ENCODE results near the gene WDR4.
"Not testable (repeated sequence)": the region's sequence is repeated elsewhere in the genome, so short reads cannot be mapped to it uniquely, and the experiment has no call there.

Gene WDR4

DNA sequence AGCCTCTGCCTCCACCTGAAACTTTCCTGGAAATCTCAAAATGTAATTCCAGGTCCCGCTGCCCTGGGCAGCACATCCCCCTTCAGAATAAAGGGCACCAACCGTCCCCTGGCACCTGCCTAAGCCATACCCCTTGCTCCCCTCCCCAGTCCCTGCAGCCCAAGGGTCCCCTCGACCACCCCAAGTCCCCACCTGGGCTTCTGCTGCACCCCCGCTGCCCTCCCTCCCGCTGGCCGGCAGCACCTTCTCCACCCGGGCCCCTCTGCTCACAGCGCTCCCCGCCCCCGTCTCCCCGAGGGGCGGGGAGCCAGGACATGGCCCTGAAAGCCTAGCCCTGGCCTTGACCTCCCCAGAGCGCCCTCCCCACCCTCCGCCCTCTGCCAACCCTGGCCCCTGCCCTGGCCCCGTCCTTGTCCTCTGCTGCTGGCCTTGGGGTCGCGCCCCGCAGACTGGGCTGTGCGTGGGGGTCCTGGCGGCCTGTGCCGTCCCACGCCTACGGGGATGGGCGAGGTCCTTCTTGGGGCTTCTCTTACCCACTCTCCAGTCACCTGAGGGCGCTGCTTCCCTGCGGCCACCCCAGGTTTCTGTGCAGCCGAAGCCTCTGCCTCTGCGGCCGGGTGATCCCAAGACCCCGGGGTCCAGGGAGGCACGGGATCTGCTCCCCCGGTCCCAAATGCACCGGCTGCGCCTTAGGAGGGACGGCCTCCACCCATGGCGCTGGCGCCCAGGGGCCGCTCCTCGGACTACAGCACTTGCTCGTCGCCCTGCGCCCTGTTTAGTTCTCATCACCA lies 41.7 kb downstream of the WDR4 start:
- DNase-seq: peak; percentile 53

DNA sequence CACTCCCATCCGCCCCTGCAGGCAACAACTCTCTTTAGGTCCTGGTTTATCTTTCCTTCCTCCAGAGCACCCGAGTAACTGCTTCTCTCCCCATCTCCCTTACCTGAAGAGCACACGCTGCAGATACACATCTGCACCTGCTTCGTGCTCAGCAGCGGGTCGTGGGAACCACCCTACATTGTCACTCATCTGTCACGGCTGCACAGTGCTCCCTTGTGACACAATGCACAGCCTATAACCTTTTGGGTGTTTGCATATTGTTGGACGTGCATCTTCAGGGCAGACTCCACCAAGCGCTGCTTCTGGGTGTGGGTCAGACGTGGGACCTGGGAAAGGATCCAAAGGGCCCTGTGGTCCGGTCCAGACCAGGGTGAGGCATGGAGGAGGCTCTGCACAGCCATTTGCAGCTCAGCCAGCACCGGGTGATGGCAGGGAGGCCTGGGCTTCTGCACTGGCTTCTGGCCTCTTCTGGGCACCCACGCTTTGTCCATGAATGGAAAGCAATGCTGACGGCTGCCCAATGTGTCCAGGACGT lies 42.5 kb downstream of the WDR4 start:
- peak; percentile 61 for DNase-seq

DNA sequence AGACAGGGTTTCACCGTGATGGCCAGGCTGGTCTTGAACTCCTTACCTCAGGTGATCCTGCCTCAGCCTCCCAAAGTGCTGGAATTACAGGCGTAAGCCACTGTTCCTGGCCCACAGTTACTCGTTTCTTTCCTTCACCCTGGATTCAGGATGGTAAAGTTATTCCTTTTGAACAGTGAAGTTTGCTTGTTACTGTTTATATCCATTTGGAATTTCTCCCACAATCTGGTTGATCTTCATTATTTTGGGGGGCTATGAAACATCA lies 43.0 kb downstream of the WDR4 start:
- peak; percentile 21 for DNase-seq

DNA sequence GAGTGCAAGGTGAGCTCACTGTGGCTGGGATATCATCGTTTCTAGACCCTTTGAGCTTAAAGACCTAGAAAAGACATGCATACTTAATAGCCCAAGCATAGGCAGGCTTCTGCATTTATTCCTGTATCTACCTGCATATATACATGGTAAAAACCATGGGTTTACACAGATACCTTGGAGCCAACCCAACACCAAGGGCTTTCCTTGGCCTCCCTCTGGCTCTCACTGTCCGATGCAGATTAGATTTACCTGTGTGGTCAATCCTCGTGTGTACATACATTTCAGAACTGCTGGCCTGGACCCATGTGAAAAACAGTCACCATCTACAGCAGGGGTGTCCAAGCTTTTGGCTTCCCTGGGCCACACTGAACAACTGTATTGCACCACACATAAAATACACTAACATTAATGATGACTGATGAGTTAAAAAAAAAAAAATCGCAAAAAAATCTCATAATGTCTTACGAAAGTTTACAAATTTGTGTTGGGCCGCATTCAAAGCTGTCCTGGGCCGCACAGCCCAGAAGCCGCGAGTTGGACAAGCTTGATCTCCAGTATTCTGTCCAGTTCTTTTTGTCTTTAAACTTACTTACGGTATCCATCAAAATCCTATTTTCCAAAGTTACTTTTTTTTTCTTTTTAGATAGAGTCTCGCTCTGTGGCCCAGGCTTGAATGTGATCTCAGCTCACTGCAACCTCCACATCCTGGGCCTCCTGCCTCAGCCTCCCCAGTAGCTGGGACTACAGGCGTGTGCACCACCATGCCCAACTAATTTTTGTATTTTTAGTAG lies 43.5 kb downstream of the WDR4 start:
- peak; percentile 12 for DNase-seq

DNA sequence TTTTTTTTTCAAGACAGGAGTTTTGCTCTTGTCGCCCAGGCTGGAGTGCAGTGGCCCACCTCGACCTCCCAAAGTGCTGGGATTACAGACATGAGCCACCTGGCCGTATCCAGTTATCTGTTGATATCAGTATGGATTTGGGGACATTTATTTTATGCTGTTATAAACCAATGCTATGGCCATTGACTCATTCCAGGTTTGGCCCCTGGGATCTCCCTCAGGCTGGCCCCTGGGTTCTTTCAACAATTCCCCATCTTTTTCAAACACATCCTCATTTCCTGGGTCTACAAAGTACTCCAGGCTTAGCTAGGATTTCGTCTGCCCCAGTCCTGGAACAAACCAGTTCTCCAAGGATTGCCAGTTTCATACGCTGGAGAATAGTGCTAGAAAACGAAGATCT lies 44.1 kb downstream of the WDR4 start:
- no peak for DNase-seq

DNA sequence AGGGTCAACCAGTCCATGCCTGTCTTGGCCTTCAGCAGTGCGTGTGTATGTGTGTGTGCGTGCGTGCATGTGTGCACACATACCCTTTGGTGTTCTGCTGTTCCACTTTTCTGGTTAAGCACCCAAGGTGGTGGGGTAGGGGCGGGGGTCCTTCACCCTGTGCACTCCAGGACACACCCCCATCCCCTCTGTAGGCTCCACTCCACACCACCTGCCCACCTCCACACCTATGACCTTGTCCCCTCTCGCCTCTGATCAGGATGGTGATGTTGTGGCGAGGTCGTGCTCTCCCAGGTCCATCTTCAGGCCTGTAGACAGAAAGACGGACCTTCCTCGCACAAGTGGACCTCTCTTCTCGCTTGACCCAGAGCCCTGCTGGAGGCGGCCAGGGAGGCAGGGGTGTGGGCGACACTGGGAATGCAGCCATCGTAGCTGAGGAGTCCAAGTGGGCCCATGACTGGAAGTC lies 44.6 kb downstream of the WDR4 start:
- DNase-seq: peak; percentile 61

DNA sequence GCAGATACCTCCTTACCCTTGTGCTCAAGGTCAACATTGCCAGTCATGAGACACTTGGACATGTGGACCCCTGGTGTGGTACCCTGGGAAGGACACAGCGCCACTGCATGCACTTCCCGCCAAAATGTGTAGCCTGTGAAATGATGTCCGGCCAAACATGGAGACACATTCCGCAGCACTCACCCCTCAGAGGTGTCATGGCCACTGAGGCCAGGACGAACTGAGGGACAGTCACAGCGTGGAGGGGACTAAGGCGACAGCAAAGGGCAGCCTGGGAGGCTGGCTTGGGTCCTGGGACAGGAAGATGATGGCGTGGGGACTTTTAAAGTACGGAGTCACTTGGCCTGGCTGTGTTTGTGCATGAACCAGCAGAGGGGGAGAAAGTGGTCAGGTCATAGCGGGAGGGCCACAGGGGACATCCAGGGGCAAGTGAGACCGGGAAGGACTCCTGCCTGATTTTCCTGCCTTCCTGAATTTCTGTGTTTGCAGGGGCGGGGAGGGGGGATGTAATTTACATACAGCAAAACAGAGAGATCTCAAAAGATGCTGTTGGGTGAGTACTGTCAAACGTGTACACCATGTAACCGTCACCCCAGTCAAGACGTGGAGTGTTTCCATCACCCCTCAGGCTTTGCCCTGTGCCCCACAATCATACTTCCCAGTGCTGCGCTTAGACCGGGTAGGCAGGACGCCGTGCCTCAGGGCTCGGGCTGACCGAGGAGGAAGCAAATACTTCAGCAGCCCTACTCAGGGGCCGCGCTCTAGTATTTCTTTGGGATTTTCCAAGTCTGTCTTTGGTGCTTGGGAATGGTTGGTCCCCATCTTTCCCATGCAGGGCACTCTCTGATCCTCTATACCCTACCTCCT lies 45.2 kb downstream of the WDR4 start:
- peak; percentile 50 for DNase-seq

DNA sequence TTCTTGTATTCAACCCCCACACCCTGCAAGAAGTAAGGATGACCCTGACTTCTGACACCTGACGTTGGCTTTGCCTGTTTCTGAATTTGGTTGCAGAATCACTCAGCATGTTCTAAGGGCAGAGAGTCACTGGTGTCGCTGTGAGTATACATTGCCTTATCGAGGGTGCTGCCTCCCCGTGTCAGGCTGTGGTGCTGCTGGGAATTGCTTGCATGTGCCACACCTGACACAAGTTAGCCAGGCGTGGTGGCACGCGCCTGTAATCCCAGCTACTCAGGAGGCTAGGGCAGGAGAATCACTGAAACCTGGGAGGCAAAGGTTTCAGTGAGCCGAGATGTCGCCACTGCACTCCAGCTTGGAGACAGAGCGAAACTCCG lies 45.9 kb downstream of the WDR4 start:
- DNase-seq: peak; percentile 78

DNA sequence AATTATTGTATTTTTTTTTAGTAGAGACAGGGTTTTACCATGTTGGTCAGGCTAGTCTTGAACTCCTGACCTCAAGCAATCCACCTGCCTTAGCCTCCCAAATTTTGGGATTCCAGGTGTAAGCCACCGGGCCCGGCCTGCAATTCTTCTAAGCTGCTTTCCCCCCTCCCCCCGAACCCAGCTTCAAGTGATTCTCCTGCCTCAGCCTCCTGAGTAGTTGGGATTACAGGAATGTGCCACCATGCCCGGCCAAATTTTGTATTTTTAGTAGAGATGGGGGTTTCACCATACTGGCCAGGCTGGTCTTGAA lies 47.1 kb downstream of the WDR4 start:
- DNase-seq: peak; percentile 61

DNA sequence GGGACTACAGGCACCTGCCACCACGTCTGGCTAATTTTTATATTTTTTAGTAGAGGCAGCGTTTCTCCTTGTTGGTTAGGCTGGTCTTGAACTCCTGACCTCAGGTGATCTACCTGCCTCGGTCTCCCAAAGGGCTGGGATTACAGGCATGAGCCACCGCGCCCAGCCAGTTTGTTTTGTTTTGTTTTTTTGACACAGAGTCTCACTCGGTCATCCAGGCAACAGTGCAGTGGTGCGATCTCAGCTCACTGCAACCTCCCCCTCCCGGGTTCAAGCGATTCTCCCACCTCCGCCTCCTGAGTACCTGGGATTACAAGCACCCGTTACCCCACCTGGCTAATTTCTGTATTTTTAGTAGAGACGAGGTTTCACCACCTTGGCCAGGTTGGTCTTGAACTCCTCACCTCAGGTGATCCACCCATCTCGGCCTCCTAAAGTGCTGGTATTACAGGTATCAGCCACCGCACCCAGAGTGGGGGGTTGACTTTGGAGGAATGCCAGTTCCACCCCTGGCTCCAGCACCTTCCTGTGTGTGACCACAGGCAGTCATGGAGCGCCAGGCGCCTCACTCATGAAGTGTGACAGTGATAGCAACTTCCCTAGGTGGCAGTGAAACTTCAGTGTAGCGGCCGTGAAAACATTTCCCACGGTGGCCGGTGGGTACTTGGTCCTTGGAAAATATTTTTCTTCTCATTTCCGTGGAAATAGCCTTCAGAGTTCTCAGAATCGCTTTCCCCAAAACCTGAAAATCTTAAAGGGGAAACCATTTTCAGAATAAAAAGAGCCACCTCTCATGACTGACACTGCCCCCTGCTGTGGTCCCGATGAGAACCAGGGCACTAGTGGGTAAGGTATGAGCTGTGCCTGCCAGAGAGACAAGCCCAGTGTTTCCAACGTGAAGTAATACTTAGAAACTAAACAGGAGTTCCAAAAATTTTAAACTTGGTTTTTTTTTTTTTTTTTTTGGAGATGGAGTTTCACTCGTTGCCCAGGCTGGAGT lies 48.6 kb downstream of the WDR4 start:
- peak; percentile 65 for DNase-seq

DNA sequence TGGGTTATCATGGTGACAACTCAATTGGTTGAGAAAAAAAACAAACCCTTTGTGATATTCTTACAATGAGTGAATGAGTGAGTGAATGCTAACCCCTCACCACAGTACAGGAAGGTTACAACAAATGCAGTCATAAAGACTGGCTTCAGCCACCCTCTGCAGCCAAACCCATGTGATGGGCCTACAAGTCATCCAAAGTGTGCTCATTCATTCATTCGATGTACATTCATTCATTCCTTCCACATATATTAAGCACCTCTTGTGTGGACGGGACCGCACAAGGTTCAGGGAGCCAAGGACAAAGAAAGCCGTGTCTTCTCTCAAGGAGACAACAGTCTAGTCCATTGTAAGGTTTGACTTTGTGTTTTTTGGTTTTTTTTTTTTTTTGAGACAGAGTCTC lies 49.4 kb downstream of the WDR4 start:
- DNase-seq: peak; percentile 48

DNA sequence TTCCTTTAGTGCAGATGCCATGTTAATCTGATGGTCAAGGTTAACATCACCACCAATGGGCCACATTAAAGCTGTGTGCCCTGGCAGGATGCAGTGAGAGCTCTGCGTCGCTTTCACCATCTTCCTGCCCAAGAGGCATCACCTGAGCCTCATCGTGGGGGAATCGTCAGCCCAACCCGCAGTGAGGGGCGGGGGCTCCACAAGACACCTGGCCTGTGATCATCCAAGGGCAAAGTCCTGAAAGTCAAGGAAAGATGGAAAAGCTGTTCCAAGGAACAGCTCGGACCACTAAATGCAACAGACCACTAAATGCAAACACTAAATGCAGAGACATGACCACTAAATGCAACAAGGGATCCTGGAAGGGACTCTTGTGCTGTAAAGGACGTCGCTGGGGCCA lies 49.9 kb downstream of the WDR4 start:
- peak; percentile 41 for DNase-seq

DNA sequence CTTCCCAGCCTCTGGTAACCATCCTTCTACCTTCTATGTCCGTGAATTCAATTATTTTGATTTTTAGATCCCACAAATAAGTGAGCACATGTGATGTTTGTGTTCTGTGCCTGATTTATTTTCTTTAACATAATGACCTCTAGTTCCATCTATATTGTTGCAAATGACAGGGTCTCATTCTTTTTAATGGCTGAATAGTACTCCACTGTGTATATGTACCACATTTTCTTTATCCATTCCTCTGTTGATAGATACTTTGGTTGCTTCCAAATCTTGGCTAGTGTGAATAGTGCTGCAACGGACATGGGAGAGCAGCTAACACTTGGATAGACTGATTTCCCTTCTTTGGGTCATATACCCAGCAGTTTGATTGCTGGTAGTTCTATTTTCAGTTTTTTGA lies 51.8 kb downstream of the WDR4 start:
- DNase-seq: no peak

DNA sequence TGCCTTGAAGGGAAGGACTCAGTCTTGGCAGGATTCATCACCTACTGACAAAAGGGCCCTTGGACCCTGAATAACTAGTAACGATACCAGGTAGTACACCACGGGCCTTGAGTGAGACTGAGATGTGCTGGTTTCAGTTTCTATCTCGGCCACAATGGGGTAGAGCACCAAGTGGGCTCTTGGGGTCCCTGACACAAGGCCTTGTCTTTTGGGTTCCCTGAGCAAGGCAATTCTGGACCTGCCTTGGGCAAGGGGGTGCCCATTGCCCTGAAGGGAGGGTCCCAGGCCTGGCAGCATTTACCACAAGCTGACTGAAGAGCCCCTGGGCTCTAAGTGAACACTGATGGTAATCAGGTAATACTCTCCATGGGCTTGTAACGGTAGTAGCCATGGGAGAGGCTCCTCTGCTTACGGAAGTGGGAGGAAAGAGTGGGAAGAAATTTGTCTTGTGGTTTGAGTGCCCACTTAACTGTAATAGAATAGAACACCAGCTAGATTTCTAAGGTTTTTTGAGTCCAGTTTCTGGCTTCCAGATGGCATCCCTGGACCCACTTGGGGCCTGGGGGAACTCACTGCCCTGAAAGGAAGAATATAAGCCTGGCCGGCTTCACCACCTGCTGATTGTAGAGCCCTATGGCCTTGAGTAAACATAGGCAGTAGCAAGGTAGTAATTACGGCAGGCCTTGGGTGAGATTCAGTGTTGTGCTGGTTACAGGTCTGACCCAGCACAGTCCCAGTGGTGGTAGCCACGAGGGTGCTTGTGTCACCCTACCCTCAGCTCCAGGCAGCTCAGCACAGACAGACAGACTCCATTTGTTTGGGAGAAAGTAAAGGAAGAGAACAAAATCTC lies 58.5 kb downstream of the WDR4 start:
- no peak for DNase-seq

DNA sequence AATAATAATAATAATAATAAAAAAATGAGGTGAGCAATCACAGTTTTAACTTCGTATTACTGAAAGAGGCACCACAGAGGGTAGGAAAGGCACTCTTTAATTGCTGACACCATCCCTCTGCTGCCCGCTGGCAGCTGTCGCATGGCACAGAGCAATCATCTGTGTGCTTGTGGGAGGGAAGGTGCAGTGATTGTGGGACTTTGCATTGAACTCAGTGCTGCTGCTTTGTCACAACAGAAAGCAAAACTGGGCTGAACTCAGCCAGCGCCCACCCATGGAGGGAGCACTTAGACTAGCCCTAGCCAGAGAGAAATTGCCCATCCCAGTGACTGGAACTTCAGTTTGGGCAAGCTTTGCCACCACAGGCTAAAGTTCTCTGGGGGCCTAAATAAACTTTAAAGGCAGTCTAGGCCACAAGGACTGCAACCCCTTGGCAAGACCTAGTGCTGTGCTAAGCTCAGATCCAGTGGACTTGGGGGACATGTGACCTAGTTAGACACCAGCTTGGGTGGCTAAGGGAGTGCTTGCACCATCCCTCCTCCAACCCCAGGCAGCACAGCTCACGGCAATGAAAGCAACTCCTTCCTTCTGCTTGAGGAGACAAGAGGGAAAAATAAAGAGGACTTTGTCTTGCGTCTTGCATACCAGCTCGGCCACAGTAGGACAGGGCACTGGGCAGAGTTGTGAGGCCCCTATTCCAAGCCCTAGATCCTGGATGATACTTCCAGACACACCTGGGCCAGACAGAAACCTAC lies 59.3 kb downstream of the WDR4 start:
- no peak for DNase-seq

DNA sequence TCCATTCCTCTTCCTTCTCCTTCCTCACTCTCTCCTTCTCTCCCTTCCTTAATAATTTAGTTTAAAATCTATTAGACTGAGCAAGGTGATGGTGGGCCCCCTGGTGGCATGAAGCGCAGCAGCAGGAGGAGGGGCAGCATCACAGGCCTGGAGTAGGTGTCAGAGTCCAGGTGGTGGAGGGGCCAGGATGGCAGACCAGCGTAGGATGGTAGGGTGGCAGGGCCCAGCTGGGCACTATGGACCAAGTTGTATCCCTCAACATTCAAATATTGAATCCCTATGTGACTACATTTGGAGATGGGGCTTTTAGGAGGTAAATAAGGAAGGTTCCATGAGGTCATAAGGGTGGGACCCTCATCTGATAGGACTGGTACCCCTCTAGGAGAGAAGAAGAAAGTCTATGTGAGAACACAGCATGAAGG lies 61.0 kb downstream of the WDR4 start:
- peak; percentile 82 for DNase-seq

DNA sequence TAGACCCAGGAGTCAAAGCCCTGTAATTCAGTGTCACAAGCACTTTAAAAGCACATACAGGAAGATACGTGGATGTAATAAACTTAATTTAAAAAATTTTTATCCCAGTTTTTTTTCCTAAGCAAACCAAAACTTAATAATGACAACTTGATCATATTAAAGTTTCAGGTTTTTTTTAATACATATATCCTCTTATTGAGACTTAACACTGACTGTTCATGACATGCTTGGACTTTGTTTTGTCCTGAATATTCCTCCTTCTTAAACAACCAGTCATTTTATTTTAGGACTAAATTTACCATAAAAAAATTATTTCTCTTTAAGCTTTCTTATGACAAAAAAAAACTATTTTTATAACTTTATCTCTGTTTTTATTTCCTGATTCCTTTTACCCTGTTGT lies 64.1 kb downstream of the WDR4 start:
- no peak for DNase-seq

DNA sequence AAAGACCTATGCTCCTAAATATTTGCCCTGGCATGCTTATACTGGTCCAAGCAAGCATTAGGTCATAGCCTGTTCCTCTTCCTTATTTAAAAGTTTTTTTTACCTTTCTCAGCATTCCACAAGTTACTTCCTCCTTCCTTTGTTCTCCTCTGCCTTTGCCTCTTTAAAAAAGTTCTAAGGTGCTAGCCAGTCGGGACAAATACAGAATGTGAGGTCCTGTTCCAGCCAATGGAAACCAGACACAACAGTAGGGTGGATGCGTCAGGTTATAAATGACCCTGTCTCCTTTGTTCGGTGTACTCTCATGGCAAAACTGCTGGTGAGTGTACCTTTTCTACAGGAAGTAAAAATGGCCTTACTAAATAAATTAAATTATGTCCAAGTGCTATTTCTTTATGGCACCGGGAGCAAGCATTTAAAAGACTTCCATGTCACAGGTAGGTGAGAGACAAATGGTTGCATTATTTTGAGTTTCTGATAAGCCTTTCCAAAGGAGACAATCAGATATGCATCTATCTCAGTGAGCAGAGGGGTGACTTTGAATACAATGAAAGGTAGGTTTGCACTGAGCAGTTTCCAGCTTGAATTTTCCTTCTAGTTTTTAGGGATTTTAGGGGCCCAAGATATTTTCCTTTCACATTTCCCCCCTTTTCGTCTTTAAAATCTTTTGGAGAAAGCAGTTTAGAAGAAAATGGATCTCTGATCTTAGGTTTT lies 66.7 kb downstream of the WDR4 start:
- not testable (repeated sequence) for DNase-seq

DNA sequence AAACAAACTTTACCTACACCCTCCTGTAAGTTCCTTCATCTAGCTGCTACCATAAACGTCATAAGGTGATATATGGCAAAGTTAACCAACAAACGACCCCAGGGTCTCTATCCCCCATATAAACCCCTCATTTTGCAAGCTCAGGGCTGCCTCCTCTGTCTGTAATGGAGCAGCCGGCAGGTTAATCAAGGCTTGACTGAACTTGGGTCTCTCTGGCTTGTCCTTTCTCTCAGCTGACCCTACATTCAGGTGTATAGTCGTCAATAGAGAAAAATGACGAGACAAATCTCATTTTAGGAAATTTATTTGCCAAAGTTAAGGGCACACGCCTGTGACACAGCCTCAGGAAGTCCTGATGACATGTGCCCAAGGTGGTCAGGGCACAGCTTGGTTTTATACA lies 67.4 kb downstream of the WDR4 start:
- DNase-seq: no peak

Data from activated effector memory CD4-positive, alpha-beta T cell treated with anti-CD3 and anti-CD28 coated beads, Interleukin-2, amount 50 U/mL, for 16 hours (primary cell).